Dermis microvascular lymphatic vessel endothelial cell (primary cell): ENCODE measurements around the gene UTP18. TPM values are rescaled to one million over a fixed set of nuclear protein-coding genes. Genes with fewer than 3 reads are reported as not detected.
"Not testable (repeated sequence)": the region's sequence is repeated elsewhere in the genome, so short reads cannot be mapped to it uniquely, and the experiment has no call there.

Experiments
- DNase-seq, 2 donors: peaks; one replicate each; pipeline versions ENCODE4 v3.0.0 to v3.0.0-alpha.2; 2010; ENCODE audit warnings: low read depth in 2 of 2
- total RNA-seq: library from RNA; depleted of rRNA; stranded (reverse); fragments of >200 nt; gene quantifications from 2 replicates; pipeline ENCODE4 v1.2.1, GENCODE V29; 2014

UTP18 gene
- total RNA-seq, 1 donor from 2014 or later: 32.3 TPM

DNA sequence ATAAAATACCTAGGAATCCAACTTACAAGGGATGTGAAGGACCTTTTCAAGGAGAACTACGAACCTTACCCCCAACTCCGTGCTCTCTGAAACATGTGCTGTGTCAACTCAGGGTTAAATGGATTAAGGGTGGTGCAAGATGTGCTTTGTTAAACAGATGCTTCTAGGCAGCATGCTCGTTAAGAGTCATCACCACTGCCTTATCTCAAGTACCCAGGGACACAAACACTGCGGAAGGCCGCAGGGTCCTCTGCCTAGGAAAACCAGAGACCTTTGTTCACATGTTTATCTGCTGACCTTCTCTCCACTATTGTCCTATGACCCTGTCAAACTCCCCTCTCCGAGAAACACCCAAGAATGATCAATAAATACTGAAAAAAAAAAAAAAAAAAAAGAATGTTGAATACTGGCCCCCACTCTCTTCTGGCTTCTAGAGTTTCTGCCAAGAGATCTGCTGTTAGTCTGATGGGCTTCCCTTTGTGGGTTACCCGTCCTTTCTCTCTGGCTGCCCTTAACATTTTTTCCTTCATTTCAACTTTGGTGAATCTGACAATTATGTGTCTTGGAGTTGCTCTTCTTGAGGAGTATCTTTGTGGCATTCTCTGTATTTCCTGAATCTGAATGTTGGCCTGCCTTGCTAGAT, 70.6 kb downstream of the UTP18 start:
- DNase-seq: not testable (repeated sequence)

DNA sequence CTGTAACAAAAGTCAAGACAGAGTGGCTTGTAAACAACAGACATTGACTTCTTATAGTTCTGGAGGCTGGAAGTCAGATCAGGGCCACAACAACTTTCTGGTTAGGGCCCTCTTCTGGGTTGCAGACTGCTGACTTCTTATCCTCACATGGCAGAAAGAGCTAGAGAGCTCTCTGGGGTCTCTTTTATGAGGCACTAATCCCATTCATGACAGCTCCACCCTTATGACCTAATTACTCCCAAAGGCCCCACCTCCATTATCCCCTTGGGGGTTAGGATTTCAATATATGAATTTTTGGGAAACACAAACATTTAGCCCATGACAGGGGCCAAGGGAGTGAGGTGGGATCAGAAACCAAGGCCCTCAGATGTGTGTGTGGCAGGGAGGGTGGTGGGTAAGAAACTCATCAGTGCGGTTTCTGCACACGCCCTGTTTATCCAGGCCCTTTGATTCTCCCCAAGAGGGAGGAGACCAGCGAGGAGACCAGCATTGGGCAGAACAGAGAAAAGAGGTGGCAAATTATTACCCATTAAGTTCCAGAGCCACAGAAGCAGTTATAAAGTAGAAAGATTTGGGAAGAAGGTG, 74.8 kb downstream of the UTP18 start:
- DNase-seq: no peak

DNA sequence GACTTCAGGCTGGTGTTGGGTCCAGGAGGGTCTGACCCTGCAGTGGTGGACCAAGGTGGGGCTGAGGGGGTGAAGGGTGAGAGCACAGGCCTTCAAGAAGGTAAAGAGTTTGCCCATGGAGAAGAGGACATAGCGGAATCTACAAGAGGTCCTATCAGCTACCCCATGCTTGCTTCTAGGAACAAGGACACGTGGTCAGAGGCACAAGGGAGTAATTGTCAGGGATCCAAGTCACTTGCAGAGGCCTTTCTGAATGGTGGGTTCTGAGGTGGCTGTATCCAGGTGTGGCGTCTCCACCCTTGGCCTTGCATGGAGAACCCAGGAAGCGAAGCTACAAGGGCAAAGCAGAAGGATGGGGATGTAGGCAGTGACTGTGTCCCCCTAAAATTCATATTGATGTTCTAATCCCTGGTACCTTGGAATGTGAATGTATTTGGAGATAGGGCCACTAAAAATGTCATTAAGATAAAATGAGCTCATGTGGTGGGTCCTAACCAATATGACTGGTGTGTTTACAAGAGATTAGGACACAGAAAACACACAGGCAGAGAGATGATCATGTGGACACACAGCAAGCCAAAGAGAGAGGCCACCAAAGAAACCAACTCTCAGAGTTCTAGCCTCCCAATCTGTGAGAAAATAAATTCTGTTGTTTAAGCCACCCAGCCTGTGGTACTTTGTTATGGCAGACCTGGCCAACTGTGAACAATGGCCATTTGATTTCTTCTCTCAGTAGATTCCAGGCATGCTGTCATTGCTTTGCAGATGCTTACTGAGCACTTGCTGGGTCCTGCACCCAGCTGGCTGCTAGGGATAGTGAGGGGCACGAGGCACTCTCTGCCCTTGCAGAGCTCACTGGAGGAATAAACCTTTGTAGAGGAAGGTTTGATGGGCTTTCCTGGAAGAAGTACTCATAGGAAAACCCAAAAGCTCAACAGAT, 75.8 kb downstream of the UTP18 start:
- DNase-seq: no peak

DNA sequence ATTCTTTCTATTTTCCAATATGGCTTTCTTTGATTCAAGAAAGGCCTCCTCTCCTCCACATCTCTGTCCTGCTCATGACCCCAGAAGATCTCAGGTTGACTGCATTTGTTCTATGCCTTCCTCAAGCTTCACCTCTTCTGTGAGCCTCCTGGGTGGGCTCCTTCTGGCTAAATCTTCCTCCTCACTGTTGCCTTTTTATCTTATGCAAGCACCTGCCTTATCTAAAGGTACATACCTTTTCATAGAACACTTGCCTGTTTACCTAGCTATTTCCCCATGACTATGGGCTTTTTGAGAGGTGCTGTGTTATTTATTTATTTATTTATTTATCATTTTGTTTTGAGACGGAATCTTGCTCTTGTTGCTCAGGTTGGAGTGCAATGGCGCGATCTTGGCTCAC, 81.1 kb downstream of the UTP18 start:
- no peak for DNase-seq

DNA sequence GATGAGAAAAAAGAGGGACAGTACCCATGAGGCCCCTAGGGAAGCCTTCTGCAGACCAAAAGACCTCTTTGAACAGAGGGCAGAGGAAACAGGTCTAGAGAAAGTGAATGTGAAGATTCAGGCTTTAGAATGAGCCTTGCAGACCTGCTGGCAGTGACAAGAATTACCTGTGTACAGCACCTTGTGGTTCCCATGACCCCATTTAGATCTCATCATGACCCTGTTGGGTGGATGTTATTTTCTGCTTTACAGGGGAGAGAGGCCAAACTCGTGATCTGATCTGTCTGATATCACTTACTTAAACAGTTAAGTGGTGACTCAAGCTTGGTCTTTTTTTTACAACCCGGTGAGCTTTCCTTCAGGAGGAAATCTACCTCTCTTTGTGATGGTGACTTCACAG, 81.9 kb downstream of the UTP18 start:
- DNase-seq: no peak

DNA sequence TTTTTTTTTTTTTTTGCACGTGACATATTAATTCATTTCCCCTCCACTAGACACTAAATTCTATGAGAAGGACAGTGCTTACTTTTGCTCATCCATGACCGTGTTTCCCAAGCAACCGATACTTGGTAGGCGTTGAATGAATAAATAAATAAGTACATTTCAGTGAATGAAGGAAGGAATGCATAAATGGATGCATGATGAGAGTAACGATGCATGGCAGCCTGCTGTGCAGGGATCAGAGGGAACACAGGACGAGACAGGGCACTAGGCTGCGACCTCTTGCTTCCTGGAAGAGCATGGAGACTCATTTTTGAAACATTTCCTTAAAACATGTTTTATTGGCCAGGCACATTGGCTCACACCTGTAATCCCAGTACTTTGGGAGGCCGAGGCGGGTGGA, 84.2 kb downstream of the UTP18 start:
- DNase-seq: no peak

DNA sequence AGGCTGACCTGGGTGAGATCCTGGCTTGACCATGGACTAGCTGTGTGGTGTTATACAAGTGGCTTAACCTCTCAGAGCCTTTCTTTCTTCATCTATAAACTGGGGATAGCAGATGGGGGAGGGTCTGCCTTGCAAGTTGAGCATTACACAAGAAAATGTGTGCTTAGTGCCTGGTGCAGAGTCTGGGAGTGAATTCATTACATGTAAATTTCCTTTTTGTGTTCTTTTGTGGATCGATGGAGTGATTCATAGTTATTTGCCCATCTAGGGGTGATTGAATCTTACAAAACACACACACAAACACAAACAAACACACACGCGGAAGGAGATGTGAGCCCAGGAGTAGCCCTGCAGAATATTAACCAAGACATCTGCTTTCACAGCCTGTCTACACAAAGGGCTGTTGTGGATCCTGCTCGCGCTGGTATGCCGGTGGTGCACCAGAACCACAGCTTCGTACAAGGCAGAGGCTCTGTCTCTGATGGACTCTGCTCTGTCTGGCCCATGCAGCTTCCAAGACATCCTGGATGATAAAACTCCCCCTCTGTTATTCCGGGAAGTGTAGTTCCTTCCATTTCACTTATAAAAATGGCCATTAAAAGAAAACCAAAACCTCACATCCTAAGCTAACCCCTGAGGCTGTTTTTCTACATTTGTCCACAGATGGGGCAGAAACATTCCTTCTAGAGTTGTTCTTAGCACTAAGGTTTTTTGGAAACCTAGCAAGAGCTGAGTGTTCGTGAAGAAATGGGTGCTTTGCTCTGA, 86.1 kb downstream of the UTP18 start:
- DNase-seq: no peak

Other genes with a start within 250 kb of the UTP18 start
- gene SPAG9, start 139.7 kb upstream of the UTP18 start, total RNA-seq: 90.5 and 104 TPM in 2 replicates
- 89.8 and 208 TPM in 2 replicates for gene NME1, start 107.0 kb upstream of the UTP18 start, total RNA-seq
- 526 and 711 TPM in 2 replicates for gene NME2, start 94.1 kb upstream of the UTP18 start, total RNA-seq
- 9.1 and 11.4 TPM in 2 replicates for gene MBTD1, start 497 bp upstream of the UTP18 start, total RNA-seq